Esophagus squamous epithelium (tissue), 5 donors: ENCODE results near the gene ACLY. TPM values are rescaled to one million over a fixed set of nuclear protein-coding genes. Genes with fewer than 3 reads are reported as not detected.

Source experiments
- DNase-seq: peaks from one replicate; lab custom pipeline; 2025; lab: John Stamatoyannopoulos, UW
- H3K27ac ChIP-seq, 4 donors: fragments of 200-600 bp; sonication (generic); one replicate each; pipeline ENCODE4 v1.5.1; 2016 to 2019; ENCODE audit warnings: mild to moderate bottlenecking in 1 of 4
- H3K27me3 ChIP-seq, 4 donors: fragments of 200-600 bp; sonication (generic); 1 replicate in 3 of 4; 2 replicates in 1 of 4; pipeline versions ENCODE4 v1.5.1 to v1.6.0; 2017 to 2021; ENCODE audit warnings: antibody characterized with exemption in 1 of 4
- H3K36me3 ChIP-seq, 3 donors: fragments of 200-600 bp; sonication (generic); one replicate each; pipeline ENCODE4 v1.5.1; 2016 to 2019
- H3K4me1 ChIP-seq, 3 donors: fragments of 200-600 bp; sonication (generic); one replicate each; pipeline ENCODE4 v1.5.1; 2017 to 2019
- H3K4me3 ChIP-seq, 4 donors: fragments of 200-600 bp; sonication (generic); 1 replicate in 3 of 4; 2 replicates in 1 of 4; pipeline ENCODE4 v1.5.1; 2016 to 2019; ENCODE audit warnings: mild to moderate bottlenecking in 2 of 4, moderate library complexity in 1 of 4
- H3K9me3 ChIP-seq, 3 donors: fragments of 200-600 bp; sonication (generic); one replicate each; pipeline ENCODE4 v1.5.1; 2016 to 2019
- CTCF ChIP-seq, 6 experiments: fragments of 450-650 bp in 4 of 6; fragments of 200-600 bp in 2 of 6; sonication (generic) in 2 of 6; IDR thresholded peaks; one replicate each; pipeline ENCODE4 v1.5.1; 2016 to 2019; ENCODE audit warnings: antibody characterized with exemption in 6 of 6, mild to moderate bottlenecking in 4 of 6, moderate library complexity in 4 of 6
- POLR2A ChIP-seq, 4 donors: fragments of 450-650 bp; IDR thresholded peaks; one replicate each; pipeline ENCODE4 v1.6.1; 2017; ENCODE audit warnings: antibody characterized with exemption in 4 of 4, mild to moderate bottlenecking in 4 of 4, moderate library complexity in 3 of 4
- WGBS, 2 donors: methylation state at CpG; one replicate each; pipeline ENCODE4 v1.1.5; 2018; 5-methylcytosine and 5-hydroxymethylcytosine counted together
- intact Hi-C: fragments of 100-400 bp; cut with DNase I; formaldehyde crosslinking; loops from one replicate; pipeline ENCODE4 v1.15.0; 2022
- total RNA-seq, 4 donors: library from RNA; depleted of rRNA; stranded (reverse); fragments of >200 nt; gene quantifications; one replicate each; pipeline ENCODE4 v1.1.0, GENCODE V29; 2016
- donor health status: DM: yes; HTN: yes; CAD: no.

The ACLY gene
- total RNA-seq, 4 donors from 2014 or later = 51.5 to 121 (median 62.7) TPM

- no peak for DNase-seq
- Histone ChIP-seq H3K4me3 (no peak overlapping the region), H3K36me3 (peaks cover 0 to 6% (median 0%) of the 10 kb centered on the region in 3 donors), H3K27me3 (no peaks in the 10 kb centered on the region), H3K27ac (no peak overlapping the region), H3K4me1 (no peaks in the 10 kb centered on the region), H3K9me3 (no peaks in the 10 kb centered on the region)
- 65 to 73% methylated on average over 3 of the region's 3 CpGs for WGBS, 2 donors
- TF ChIP-seq CTCF (IDR thresholded peaks at IDR 0.05) (no peak), POLR2A (IDR thresholded peaks at IDR 0.05) (no peak)
- intact Hi-C loops = no loop called here
Measured at GRCh38 chr17:41944943-41945342, 26.2 kb upstream of the ACLY start.

GRCh38 chr17:41943492-41943891 lies 24.7 kb upstream of the ACLY start:
- Histone ChIP-seq H3K27me3 (no peaks in the 10 kb centered on the region), H3K9me3 (no peaks in the 10 kb centered on the region), H3K27ac (no peak overlapping the region), H3K36me3 (no peaks in the 10 kb centered on the region), H3K4me1 (no peaks in the 10 kb centered on the region), H3K4me3 (no peak overlapping the region)
- WGBS, 2 donors = 87 to 88% methylated on average over 3 of the region's 3 CpGs
- no peak for TF ChIP-seq POLR2A (IDR thresholded peaks at IDR 0.05)
- TF ChIP-seq CTCF (IDR thresholded peaks at IDR 0.05) = no peak
- DNase-seq = no peak
- intact Hi-C loops = no loop called here

GRCh38 chr17:41942626-41943373 lies 24.0 kb upstream of the ACLY start:
- intact Hi-C loops = no loop called here
- H3K27ac ChIP-seq = no peak overlapping the region

GRCh38 chr17:41941168-41941567 lies 22.4 kb upstream of the ACLY start:
- no peaks in the 10 kb centered on the region for H3K4me1 ChIP-seq
- WGBS, 2 donors = 50 to 63% methylated on average over 3 to 5 of the region's 5 CpGs
- intact Hi-C loops = no loop called here

More at GRCh38 chr17:41942626-41943373, 24.0 kb upstream of the ACLY start:
- TF ChIP-seq CTCF (IDR thresholded peaks at IDR 0.05) (no peak), POLR2A (IDR thresholded peaks at IDR 0.05) (no peak)
- Histone ChIP-seq H3K4me1 (no peaks in the 10 kb centered on the region), H3K27me3 (no peaks in the 10 kb centered on the region), H3K9me3 (no peaks in the 10 kb centered on the region), H3K36me3 (no peaks in the 10 kb centered on the region), H3K4me3 (no peak overlapping the region)
- 88 to 94% methylated on average over 8 of the region's 8 CpGs for WGBS, 2 donors
- no peak for DNase-seq

More at GRCh38 chr17:41941168-41941567, 22.4 kb upstream of the ACLY start:
- Histone ChIP-seq H3K27ac (no peak overlapping the region), H3K4me3 (no peak overlapping the region), H3K36me3 (no peaks in the 10 kb centered on the region), H3K9me3 (no peaks in the 10 kb centered on the region), H3K27me3 (no peaks in the 10 kb centered on the region)
- no peak for TF ChIP-seq POLR2A (IDR thresholded peaks at IDR 0.05)
- no peak for TF ChIP-seq CTCF (IDR thresholded peaks at IDR 0.05)
- DNase-seq = no peak
